Neural progenitor cell (in vitro differentiated cells): ENCODE results near the gene KLK8.

Experiments used
- EZH2 ChIP-seq: fragments of 200-600 bp; sonication (generic); IDR thresholded peaks from 2 replicates; pipeline ENCODE4 v1.6.1; 2017; ENCODE audit warnings: antibody characterized with exemption, mild to moderate bottlenecking, moderate library complexity
- EZH2phosphoT487 ChIP-seq: fragments of 200-600 bp; sonication (generic); IDR thresholded peaks from 2 replicates; pipeline ENCODE4 v1.6.1; 2017; ENCODE audit warnings: antibody characterized with exemption
- TF ChIP-seq, protein P1 (sequence below): fragments of 200-600 bp; sonication (generic); IDR thresholded peaks from 2 replicates; pipeline ENCODE4 v1.5.1; 2017; ENCODE audit warnings: antibody characterized with exemption, mild to moderate bottlenecking

- TF ChIP-seq EZH2phosphoT487 (no peak), EZH2 (no peak)
- TF ChIP-seq, protein P1, sequence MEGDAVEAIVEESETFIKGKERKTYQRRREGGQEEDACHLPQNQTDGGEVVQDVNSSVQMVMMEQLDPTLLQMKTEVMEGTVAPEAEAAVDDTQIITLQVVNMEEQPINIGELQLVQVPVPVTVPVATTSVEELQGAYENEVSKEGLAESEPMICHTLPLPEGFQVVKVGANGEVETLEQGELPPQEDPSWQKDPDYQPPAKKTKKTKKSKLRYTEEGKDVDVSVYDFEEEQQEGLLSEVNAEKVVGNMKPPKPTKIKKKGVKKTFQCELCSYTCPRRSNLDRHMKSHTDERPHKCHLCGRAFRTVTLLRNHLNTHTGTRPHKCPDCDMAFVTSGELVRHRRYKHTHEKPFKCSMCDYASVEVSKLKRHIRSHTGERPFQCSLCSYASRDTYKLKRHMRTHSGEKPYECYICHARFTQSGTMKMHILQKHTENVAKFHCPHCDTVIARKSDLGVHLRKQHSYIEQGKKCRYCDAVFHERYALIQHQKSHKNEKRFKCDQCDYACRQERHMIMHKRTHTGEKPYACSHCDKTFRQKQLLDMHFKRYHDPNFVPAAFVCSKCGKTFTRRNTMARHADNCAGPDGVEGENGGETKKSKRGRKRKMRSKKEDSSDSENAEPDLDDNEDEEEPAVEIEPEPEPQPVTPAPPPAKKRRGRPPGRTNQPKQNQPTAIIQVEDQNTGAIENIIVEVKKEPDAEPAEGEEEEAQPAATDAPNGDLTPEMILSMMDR, result no peak
Observed at GRCh38 chr19:50998686-50999085, 2.7 kb downstream of the KLK8 start.
